ACC112 (cell line): Measurements from ENCODE around the gene CCDC187.

Experiments
- H2AFZ ChIP-seq: fragments of 200-600 bp; sonication (generic); one replicate; pipeline ENCODE4 v1.6.0; 2017; ENCODE audit warnings: antibody characterized with exemption, low read length; ENCODE audit not compliant: unreplicated experiment
- H3K27ac ChIP-seq: fragments of 200-600 bp; sonication (generic); 2 replicates; pipeline ENCODE4 v1.5.1; 2014; ENCODE audit warnings: low read depth, mild to moderate bottlenecking, antibody characterized with exemption, low read length, moderate library complexity
- H3K27me3 ChIP-seq: fragments of 200-600 bp; sonication (generic); 2 replicates; pipeline ENCODE4 v1.6.1; 2014; ENCODE audit warnings: mild to moderate bottlenecking, antibody characterized with exemption, low read length, moderate library complexity, mixed read lengths; ENCODE audit not compliant: insufficient read depth
- H3K36me3 ChIP-seq: fragments of 200-600 bp; sonication (generic); 2 replicates; pipeline ENCODE4 v1.6.1; 2016; ENCODE audit warnings: mild to moderate bottlenecking, antibody characterized with exemption, low read length, moderate library complexity, mixed read lengths; ENCODE audit not compliant: insufficient read depth
- H3K4me1 ChIP-seq: fragments of 200-600 bp; sonication (generic); one replicate; pipeline ENCODE4 v1.6.1; 2016; ENCODE audit warnings: low read length, mixed read lengths; ENCODE audit not compliant: insufficient read depth, unreplicated experiment, control insufficient read depth
- H3K4me3 ChIP-seq: fragments of 200-600 bp; sonication (generic); 2 replicates; pipeline ENCODE4 v1.5.1; 2014; ENCODE audit warnings: mild to moderate bottlenecking, low read depth, low read length
- H3K79me2 ChIP-seq: fragments of 200-600 bp; sonication (generic); one replicate; pipeline ENCODE4 v1.6.0; 2016; ENCODE audit warnings: low read length; ENCODE audit not compliant: control insufficient read depth, unreplicated experiment, insufficient read depth

CCDC187 gene

GRCh38 chr9:136332482-136332983, 28.6 kb upstream of the CCDC187 start:
- Histone ChIP-seq H3K27ac (no peak overlapping the region), H3K36me3 (no peaks in the 10 kb centered on the region), H2AFZ (no peak overlapping the region), H3K27me3 (no peaks in the 10 kb centered on the region), H3K4me1 (peaks cover 23% of the 10 kb centered on the region), H3K79me2 (peaks cover 46% of the 10 kb centered on the region), H3K4me3 (no peak overlapping the region)

- Histone ChIP-seq H3K4me3 (no peak overlapping the region), H3K27ac (no peak overlapping the region), H3K36me3 (no peaks in the 10 kb centered on the region), H3K4me1 (peaks cover 26% of the 10 kb centered on the region), H3K27me3 (no peaks in the 10 kb centered on the region), H3K79me2 (peaks cover 46% of the 10 kb centered on the region), H2AFZ (no peak overlapping the region)
These were observed 27.9 kb upstream of the CCDC187 start for GRCh38 chr9:136331556-136332481.

GRCh38 chr9:136331030-136331429, 27.1 kb upstream of the CCDC187 start:
- H3K36me3 ChIP-seq, result no peaks in the 10 kb centered on the region
- H3K4me1 ChIP-seq, result peaks cover 29% of the 10 kb centered on the region
- no peaks in the 10 kb centered on the region for H3K27me3 ChIP-seq
- H3K79me2 ChIP-seq, result peaks cover 46% of the 10 kb centered on the region
- H3K4me3 ChIP-seq, result no peak overlapping the region
- no peak overlapping the region for H2AFZ ChIP-seq
- H3K27ac ChIP-seq, result no peak overlapping the region

DNA sequence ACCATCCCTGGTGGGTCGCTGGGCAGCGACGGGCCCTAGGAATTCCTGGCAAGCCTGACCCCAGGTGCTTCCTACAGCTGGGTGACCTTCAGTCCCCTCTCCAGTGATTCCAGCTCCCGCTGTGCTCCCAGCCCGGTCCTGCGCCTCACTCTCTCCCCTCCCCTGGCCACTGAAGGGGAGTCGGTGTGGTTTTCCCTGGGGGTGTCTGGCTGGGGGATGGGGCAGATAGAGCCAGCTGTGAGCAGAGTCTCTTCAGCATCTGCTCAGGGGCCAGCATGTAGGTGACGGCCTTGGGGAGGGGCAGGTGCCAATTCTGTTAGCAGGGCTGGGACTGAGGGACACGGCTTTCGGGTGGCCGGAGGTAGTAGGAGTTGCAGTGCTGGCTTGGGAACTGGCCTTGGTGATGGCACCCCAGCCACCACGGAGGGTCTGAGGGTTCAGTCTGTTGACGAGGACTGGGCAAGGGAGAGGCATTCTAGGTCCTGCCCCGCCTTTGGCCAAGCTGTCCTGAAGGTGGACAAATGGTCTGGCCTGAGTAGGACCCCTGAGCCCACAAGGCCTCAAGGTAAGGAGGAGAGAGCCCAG, 26.6 kb upstream of the CCDC187 start:
- H3K27ac ChIP-seq, result no peak overlapping the region
- no peaks in the 10 kb centered on the region for H3K27me3 ChIP-seq
- H3K4me3 ChIP-seq, result no peak overlapping the region

DNA sequence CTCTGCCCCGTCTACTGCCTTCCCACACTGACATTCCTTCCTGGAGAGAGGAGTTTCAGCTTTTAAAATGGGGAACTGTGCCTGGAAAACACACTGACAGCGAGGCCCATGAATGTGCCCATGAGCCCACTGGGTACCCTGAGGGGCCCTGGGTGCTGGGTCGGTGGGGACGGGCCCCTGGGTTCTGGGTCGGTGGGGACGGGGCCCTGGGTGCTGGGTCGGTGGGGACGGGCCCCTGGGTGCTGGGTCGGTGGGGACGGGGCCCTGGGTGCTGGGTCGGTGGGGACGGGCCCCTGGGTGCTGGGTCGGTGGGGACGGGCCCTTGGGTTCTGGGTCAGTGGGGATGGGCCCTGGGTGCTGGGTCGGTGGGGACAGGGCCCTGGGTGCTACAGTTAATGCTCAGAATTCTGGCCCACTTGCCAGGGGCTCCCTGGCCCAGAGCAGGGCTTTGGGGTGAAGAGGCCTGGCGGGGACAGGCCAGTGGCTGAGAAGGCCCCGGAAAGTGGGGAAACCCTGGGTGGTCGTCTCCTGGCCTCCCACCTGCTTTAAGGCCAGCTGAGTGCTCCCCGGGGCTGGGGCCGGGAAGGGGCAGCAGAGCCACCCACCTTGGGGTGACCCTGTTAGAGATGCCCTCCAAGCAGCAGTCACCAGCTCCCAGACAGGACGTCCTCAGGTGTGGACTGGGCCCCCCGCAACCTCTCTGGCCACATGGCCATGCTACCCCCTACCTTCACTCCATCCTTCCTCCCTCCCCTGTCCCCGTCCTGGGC, 25.9 kb upstream of the CCDC187 start:
- Histone ChIP-seq H3K36me3 (no peaks in the 10 kb centered on the region), H2AFZ (no peak overlapping the region), H3K4me1 (peaks cover 27% of the 10 kb centered on the region), H3K79me2 (peaks cover 46% of the 10 kb centered on the region), H3K27me3 (no peaks in the 10 kb centered on the region), H3K4me3 (peak overlapping the region; percentile 97), H3K27ac (no peak overlapping the region)

More for the DNA sequence above, 26.6 kb upstream of the CCDC187 start:
- Histone ChIP-seq H3K4me1 (peaks cover 28% of the 10 kb centered on the region), H2AFZ (no peak overlapping the region), H3K79me2 (peaks cover 46% of the 10 kb centered on the region), H3K36me3 (no peaks in the 10 kb centered on the region)

GRCh38 chr9:136329211-136329627, 25.3 kb upstream of the CCDC187 start:
- peak overlapping the region; percentile 97 for H3K4me3 ChIP-seq
- 0 out of 2 replicates have a peak overlapping the region, but pooled peaks have one; percentile 1 for H3K27ac ChIP-seq
- no peak overlapping the region for H2AFZ ChIP-seq
- H3K27me3 ChIP-seq, result no peaks in the 10 kb centered on the region
- H3K36me3 ChIP-seq, result no peaks in the 10 kb centered on the region
- peaks cover 27% of the 10 kb centered on the region for H3K4me1 ChIP-seq
- peaks cover 46% of the 10 kb centered on the region for H3K79me2 ChIP-seq

DNA sequence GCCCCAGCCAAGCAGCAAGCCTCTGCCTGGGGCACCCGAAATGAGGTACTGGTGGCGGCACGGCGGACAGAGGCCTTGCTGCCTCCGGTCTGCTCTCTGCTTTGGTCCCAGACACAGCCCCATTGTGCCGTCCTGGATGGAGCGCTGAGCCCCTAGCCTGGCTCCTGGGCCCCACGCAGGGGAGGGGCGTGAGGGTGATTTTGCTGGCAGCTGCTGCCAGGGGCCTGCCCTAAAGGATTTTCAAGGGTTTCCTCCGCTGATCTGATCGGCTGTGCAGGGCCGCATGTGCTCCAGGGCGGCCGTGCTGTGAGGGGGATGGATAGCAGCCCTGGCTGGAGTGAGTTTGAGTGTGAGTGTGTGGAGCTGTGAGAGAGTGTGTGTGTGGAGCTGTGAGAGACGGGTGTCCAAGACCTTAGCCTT, 24.7 kb upstream of the CCDC187 start:
- no peaks in the 10 kb centered on the region for H3K27me3 ChIP-seq
- H3K4me3 ChIP-seq, result peak overlapping the region; percentile 97
- peaks cover 46% of the 10 kb centered on the region for H3K79me2 ChIP-seq
- 0 out of 2 replicates have a peak overlapping the region, but pooled peaks have one; percentile 1 for H3K27ac ChIP-seq
- no peaks in the 10 kb centered on the region for H3K36me3 ChIP-seq
- peaks cover 27% of the 10 kb centered on the region for H3K4me1 ChIP-seq
- no peak overlapping the region for H2AFZ ChIP-seq

GRCh38 chr9:136328011-136328621, 24.2 kb upstream of the CCDC187 start:
- no peaks in the 10 kb centered on the region for H3K36me3 ChIP-seq
- H3K4me1 ChIP-seq, result peaks cover 27% of the 10 kb centered on the region
- H3K79me2 ChIP-seq, result peaks cover 46% of the 10 kb centered on the region
- no peak overlapping the region for H2AFZ ChIP-seq
- H3K27me3 ChIP-seq, result no peaks in the 10 kb centered on the region
- 0 out of 2 replicates have a peak overlapping the region, but pooled peaks have one; percentile 1 for H3K27ac ChIP-seq
- peak overlapping the region; percentile 97 for H3K4me3 ChIP-seq

DNA sequence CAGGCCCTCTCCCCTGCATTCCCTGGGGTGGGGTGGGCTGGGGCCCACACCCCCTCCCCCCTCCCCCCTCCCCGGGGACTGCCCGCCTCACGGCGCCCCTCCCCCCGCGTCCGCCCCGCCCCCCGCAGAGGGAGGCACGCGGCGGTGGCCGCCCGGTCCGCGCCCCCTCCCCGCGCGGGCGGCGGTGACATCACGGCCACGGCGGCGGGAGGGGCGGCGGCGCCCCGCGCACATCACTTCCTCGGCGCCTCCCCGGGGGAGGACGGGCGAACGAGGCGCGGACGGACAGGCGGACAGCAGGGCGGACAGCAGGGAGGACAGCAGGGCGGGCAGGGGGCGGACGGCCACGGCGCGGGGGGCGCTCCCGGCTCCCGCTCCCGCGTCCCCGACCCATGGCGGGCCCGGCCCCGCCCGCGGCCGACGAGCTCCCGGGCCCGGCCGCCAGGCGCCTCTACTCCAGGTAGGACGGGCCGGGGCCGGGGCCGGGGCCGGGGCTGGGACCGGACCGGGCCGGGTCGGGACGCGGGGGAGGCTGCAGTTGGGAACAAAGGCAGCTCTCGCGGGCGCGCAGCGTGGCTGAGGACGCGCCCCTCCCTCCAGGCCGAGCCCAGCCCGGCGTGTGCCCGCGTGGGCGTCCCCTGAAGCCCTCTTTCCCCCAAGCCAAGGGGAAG, 23.5 kb upstream of the CCDC187 start, which contains the start of gene GPSM1:
Gene GPSM1 (plus strand): TSS at position 236 of the 671 bp plus-strand sequence. CDS start 157 bp downstream, at position 393.
- Histone ChIP-seq H3K4me3 (peak within 1 kb of the TSS; percentile 97), H3K27ac (peak within 1 kb of the TSS; percentile 45), H2AFZ (peak within 1 kb of the TSS; percentile 75), H3K4me1 (peaks cover 27% of the 10 kb centered on the region), H3K36me3 (no peaks in the 10 kb centered on the region), H3K79me2 (peaks cover 45% of the 10 kb centered on the region), H3K27me3 (no peaks in the 10 kb centered on the region)
